ENCODE results near the gene GPD2. TPM values are rescaled to one million over a fixed set of nuclear protein-coding genes. Genes with fewer than 3 reads are reported as not detected.

The GPD2 gene
- total RNA-seq, 2 donors from 2014 or later, result 20.5 to 76.8 TPM

DNA sequence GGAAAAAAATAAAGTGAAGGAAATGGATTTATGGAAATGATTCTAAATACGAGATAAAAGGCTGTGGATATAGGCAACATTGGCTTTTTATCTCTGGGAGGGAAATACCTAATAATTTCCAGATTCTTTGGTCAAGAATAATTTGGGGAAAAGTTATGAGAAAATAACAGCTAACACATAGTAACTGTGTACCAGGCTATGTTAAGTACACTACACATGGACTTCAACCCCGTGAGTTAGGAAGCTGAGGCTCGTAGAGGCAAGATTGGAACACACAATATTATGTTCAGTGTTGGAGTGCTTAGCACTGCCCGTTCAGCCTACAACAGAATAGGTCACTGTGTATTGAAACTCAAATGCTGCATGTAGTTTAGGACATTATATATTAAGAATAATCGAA lies 34.3 kb upstream of the GPD2 start:
- TF ChIP-seq POLR2A (IDR thresholded peaks at IDR 0.05), result no peak
- TF ChIP-seq, protein P1, sequence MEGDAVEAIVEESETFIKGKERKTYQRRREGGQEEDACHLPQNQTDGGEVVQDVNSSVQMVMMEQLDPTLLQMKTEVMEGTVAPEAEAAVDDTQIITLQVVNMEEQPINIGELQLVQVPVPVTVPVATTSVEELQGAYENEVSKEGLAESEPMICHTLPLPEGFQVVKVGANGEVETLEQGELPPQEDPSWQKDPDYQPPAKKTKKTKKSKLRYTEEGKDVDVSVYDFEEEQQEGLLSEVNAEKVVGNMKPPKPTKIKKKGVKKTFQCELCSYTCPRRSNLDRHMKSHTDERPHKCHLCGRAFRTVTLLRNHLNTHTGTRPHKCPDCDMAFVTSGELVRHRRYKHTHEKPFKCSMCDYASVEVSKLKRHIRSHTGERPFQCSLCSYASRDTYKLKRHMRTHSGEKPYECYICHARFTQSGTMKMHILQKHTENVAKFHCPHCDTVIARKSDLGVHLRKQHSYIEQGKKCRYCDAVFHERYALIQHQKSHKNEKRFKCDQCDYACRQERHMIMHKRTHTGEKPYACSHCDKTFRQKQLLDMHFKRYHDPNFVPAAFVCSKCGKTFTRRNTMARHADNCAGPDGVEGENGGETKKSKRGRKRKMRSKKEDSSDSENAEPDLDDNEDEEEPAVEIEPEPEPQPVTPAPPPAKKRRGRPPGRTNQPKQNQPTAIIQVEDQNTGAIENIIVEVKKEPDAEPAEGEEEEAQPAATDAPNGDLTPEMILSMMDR (IDR thresholded peaks at IDR 0.05), result no peak
- intact Hi-C loops (cut with DNase I), result no loop called here
- H3K27ac ChIP-seq, result no peak overlapping the region
- 64 to 65% methylated on average over 5 of the region's 5 CpGs for WGBS, 2 donors
- peaks cover 24% of the 10 kb centered on the region for H3K4me1 ChIP-seq
- ATAC-seq, result no peak
- no peaks in the 10 kb centered on the region for H3K9me3 ChIP-seq
- H3K4me3 ChIP-seq, result no peak overlapping the region
- no peak for DNase-seq
- H3K36me3 ChIP-seq (replicated peaks in 1 of 2; ENCODE audit: insufficient read depth in 1 of 2, low read depth in 2 of 2), result no peaks in the 10 kb centered on the region
- no peaks in the 10 kb centered on the region for H3K27me3 ChIP-seq

DNA sequence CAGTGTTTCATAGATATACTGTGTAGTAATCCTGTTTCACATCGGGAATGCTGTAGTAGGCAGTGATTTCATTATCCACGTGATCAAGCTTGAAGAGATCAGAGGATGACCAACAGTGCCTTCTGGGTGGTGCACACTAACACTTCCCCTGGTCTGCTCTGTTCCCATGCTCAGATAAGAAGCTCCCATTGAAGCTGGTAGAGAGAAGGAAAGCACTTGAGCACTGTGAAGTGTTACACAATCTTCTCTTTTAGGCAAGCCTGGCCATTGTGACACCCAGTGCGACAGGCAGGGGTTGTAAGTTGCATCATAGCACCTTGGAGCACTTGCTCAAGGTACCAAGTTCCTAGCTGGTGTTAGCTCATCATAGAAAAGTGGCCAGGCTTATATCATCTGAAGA lies 30.6 kb upstream of the GPD2 start:
- Histone ChIP-seq H3K4me3 (no peak overlapping the region), H3K36me3 (replicated peaks in 1 of 2; ENCODE audit: insufficient read depth in 1 of 2, low read depth in 2 of 2) (no peaks in the 10 kb centered on the region), H3K27ac (peak overlapping the region in 1 of 4 donors; percentile 47), H3K9me3 (no peaks in the 10 kb centered on the region), H3K27me3 (no peaks in the 10 kb centered on the region), H3K4me1 (peaks cover 9% of the 10 kb centered on the region)
- DNase-seq (peak; percentile 34 to 65 (median 46)), ATAC-seq (peak; percentile 68)
- TF ChIP-seq, protein P1 (IDR thresholded peaks at IDR 0.05), result no peak
- no peak for TF ChIP-seq POLR2A (IDR thresholded peaks at IDR 0.05)
- intact Hi-C loops (cut with DNase I), result no loop called here
- WGBS, 2 donors, result 35 to 44% methylated on average over 3 of the region's 3 CpGs

DNA sequence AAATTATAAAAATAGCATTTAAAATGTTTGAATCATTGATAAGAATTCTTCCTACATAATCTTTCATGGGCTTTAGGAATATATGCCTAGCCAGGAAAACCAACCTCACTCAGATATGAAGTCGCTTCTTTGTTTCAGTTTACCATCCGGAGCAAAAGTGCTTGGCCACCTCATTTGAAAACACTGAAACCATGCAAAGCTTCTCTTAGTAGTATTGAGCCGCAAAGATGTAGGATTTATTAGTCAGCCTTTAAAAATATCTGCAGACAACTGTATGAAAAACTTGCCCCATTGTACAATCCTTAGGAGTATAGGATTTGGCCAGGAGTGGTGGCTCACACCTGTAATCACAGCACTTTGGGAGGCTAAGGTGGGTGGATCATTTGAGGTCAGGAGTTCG lies 24.3 kb upstream of the GPD2 start:
- TF ChIP-seq POLR2A (IDR thresholded peaks at IDR 0.05), result no peak
- TF ChIP-seq, protein P1 (IDR thresholded peaks at IDR 0.05), result no peak
- Histone ChIP-seq H3K27ac (no peak overlapping the region), H3K9me3 (no peaks in the 10 kb centered on the region), H3K4me1 (no peaks in the 10 kb centered on the region), H3K27me3 (no peaks in the 10 kb centered on the region), H3K36me3 (replicated peaks in 1 of 2; ENCODE audit: insufficient read depth in 1 of 2, low read depth in 2 of 2) (no peaks in the 10 kb centered on the region), H3K4me3 (no peak overlapping the region)
- 91 to 94% methylated on average over 4 of the region's 4 CpGs for WGBS, 2 donors
- no peak for DNase-seq
- intact Hi-C loops (cut with DNase I), result no loop called here
- no peak for ATAC-seq

DNA sequence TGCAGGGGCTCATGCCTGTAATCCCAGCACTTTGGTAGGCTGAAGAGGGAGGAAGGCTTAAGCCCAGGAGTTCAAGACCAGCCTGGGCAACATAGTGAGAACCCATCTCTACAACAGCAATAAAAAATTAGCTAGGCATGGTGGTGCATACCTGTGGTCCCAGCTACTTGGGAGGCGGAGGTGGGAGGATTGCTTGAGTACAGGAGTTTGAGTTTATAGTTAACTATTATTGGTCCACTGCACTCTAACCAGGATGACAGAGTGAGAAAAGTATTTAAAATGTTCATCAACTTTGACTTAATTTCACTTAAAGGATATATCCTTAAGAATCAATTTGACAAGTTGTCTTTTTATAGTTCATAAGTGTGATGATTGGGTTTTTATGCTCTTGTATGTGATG lies 14.3 kb upstream of the GPD2 start:
- intact Hi-C loops (cut with DNase I), result no loop called here
- no peak overlapping the region for H3K4me3 ChIP-seq
- no peak for TF ChIP-seq POLR2A (IDR thresholded peaks at IDR 0.05)
- TF ChIP-seq, protein P1 (IDR thresholded peaks at IDR 0.05), result no peak
- DNase-seq (no peak), ATAC-seq (no peak)
- H3K9me3 ChIP-seq, result no peaks in the 10 kb centered on the region
- no peaks in the 10 kb centered on the region for H3K36me3 ChIP-seq (replicated peaks in 1 of 2; ENCODE audit: insufficient read depth in 1 of 2, low read depth in 2 of 2)
- H3K27me3 ChIP-seq, result no peaks in the 10 kb centered on the region
- H3K27ac ChIP-seq, result no peak overlapping the region
- peaks cover 12% of the 10 kb centered on the region for H3K4me1 ChIP-seq
- 100% methylated on average over 1 of the region's 1 CpG for WGBS, 2 donors

DNA sequence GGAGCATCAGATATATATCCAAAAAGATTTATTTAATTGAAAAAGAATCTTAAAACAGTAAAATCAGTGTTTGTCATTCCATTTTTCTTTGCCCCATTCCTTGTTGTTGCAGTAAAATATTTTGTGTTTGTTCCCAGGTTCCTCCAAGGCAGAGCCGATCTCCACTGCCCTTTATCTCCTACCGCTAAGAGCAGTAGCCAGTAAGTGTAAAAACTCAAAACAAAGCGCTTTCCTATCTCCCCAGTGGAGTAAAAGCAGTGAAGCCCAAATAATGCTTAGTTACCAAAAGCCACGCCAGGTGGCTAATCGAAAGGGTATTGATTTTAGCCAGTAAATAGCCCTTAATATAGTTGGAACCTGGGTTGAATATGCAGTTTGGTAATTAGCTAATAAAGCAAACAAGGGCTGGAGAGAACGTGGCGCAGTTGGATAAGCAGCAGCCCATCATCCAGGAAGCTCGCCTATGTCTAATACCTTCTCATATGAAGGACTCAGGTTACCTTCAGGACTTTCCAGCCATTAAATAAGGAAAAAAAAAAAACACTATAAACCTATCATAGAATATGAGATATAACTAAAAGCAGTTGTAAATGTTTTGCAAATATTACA lies 12.4 kb upstream of the GPD2 start:
- TF ChIP-seq POLR2A (IDR thresholded peaks at IDR 0.05), result no peak
- TF ChIP-seq, protein P1 (IDR thresholded peaks at IDR 0.05), result no peak
- Histone ChIP-seq H3K9me3 (no peaks in the 10 kb centered on the region), H3K36me3 (replicated peaks in 1 of 2; ENCODE audit: insufficient read depth in 1 of 2, low read depth in 2 of 2) (no peaks in the 10 kb centered on the region), H3K27ac (peak overlapping the region in 1 of 4 donors; percentile 16), H3K27me3 (no peaks in the 10 kb centered on the region), H3K4me3 (no peak overlapping the region), H3K4me1 (peaks cover 12% of the 10 kb centered on the region)
- 18 to 23% methylated on average over 8 of the region's 8 CpGs for WGBS, 2 donors
- DNase-seq (peak; percentile 21 to 43 (median 26)), ATAC-seq (peak; percentile 77)
- intact Hi-C loops (cut with DNase I), result no loop called here
